ENCODE data around the gene SCAP. TPM values are rescaled to one million over a fixed set of nuclear protein-coding genes. Genes with fewer than 3 reads are reported as not detected.
A peak's percentile ranks its signal among the peaks of the same experiment; 100 is the strongest.

SCAP gene
- total and polyA plus RNA-seq, 2 of the 13 experiments (the other 11 are each of a cell fraction or from before 2014, with no cell fraction given) = 40.4 to 53.3 TPM

GRCh38 chr3:47380601-47381316 lies 95.0 kb downstream of the SCAP start, which contains the start of gene PTPN23 (continued):
- TF ChIP-seq IRF9 (CRISPR knock-in tag; IDR thresholded peaks at IDR 0.05; ENCODE audit: borderline replicate concordance) = peak; percentile 87
- TF ChIP-seq STAG1 (CRISPR knock-in tag; IDR thresholded peaks at IDR 0.05) = no peak
- TF ChIP-seq DR1 (CRISPR knock-in tag; IDR thresholded peaks at IDR 0.05) = peak; percentile 81
- TF ChIP-seq GTF3A (CRISPR knock-in tag; conservative IDR thresholded peaks at IDR 0.05) = no peak
- TF ChIP-seq TRIM24 (CRISPR knock-in tag; IDR thresholded peaks at IDR 0.05) = no peak
- TF ChIP-seq GATA4 (IDR thresholded peaks at IDR 0.05; ENCODE audit: borderline replicate concordance, low read depth) = no peak
- TF ChIP-seq MBNL3 (CRISPR knock-in tag; conservative IDR thresholded peaks at IDR 0.05) = no peak
- peak; percentile 91; the same call in 1 of the 3 replicates for TF ChIP-seq MXI1 (IDR thresholded peaks at IDR 0.05; ENCODE audit: borderline replicate concordance, low read depth, low read length)
- peak; percentile 82 for TF ChIP-seq MAX (IDR thresholded peaks at IDR 0.05)
- no peak for TF ChIP-seq TSC22D2 (CRISPR knock-in tag; IDR thresholded peaks at IDR 0.05; ENCODE audit: borderline replicate concordance)
- TF ChIP-seq POGK (CRISPR knock-in tag; conservative IDR thresholded peaks at IDR 0.05) = peak; percentile 26; the same call in 1 of the 2 replicates
- no peak for TF ChIP-seq ZNF850 (CRISPR knock-in tag; conservative IDR thresholded peaks at IDR 0.05)
- no peak for TF ChIP-seq ZMAT5 (CRISPR knock-in tag; IDR thresholded peaks at IDR 0.05; ENCODE audit: borderline replicate concordance, low read depth)
- no peak for TF ChIP-seq ZNF737 (CRISPR knock-in tag; IDR thresholded peaks at IDR 0.05; ENCODE audit: borderline replicate concordance)
- peak; percentile 94 for TF ChIP-seq TEAD3 (CRISPR knock-in tag; optimal IDR thresholded peaks at IDR 0.05; ENCODE audit: borderline replicate concordance)
- peak; percentile 87 for TF ChIP-seq KAT8 (CRISPR knock-in tag; IDR thresholded peaks at IDR 0.05)
- TF ChIP-seq ZNF383 (CRISPR knock-in tag; IDR thresholded peaks at IDR 0.05; ENCODE audit: borderline replicate concordance) = 0 out of 2 replicates have a peak, but pooled peaks have one; percentile 31
- no peak for TF ChIP-seq CERS6 (CRISPR knock-in tag; IDR thresholded peaks at IDR 0.05)
- peak; percentile 77; the same call in 1 of the 2 replicates for TF ChIP-seq ZNF749 (CRISPR knock-in tag; IDR thresholded peaks at IDR 0.05; ENCODE audit: borderline replicate concordance)
- TF ChIP-seq EEA1 (CRISPR knock-in tag; IDR thresholded peaks at IDR 0.05; ENCODE audit: borderline replicate concordance) = peak; percentile 80; the same call in 1 of the 2 replicates
- TF ChIP-seq JUND (CRISPR knock-in tag; IDR thresholded peaks at IDR 0.05) = no peak
- no peak for TF ChIP-seq CEBPB (IDR thresholded peaks at IDR 0.05; ENCODE audit: borderline replicate concordance, low read depth, low read length)
- TF ChIP-seq ZFP37 (CRISPR knock-in tag; IDR thresholded peaks at IDR 0.05; ENCODE audit: borderline replicate concordance) = 0 out of 2 replicates have a peak, but pooled peaks have one; percentile 51
- TF ChIP-seq DNMT3B (CRISPR knock-in tag; conservative IDR thresholded peaks at IDR 0.05) = no peak
- no peak; the same call in 1 of the 2 replicates for TF ChIP-seq ZNF275 (CRISPR knock-in tag; IDR thresholded peaks at IDR 0.05; ENCODE audit: borderline replicate concordance)

All from HepG2 (cell line).